ENCODE data around the gene GOLGA2.

The GOLGA2 gene

DNA sequence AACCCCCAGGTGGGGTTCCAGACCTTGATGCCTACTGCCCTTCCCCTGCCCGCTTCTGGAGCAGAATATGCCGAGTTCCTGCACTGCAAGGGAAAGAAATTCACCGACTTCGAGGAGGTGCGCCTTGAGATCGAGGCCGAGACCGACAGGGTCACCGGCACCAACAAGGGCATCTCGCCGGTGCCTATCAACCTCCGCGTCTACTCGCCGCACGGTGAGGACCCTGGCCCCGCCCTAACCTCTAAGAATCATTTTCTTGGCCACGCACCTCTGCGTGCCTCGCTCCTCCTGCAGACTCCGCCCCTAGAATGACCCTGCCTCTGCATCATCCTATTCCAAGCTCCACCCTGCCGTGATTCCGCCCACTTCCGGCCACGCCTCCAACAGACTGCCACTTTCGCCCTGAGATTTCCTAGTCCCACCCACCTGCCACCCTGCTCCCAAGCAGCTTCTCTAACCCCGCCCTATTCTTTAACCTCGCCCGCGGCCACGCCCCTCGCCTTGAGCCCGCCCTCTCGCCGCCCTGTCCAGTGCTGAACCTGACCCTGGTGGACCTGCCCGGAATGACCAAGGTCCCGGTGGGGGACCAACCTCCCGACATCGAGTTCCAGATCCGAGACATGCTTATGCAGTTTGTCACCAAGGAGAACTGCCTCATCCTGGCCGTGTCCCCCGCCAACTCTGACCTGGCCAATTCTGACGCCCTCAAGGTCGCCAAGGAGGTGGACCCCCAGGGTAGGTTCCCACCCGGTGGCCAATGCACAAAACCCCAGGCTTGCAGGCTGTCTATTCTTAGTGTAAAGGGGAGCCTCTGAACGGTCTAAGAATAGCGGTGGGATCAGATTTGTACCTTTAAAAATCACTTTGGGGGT lies 57.1 kb downstream of the GOLGA2 start:
- Histone ChIP-seq H3K9ac (ENCODE audit: low read length) (peak overlapping the region; percentile 36; the same call in 1 of the 2 replicates), H3K79me2 (ENCODE audit: insufficient read depth, low read length) (no peaks in the 10 kb centered on the region), H4K20me1 (ENCODE audit: low read depth, low read length) (no peaks in the 10 kb centered on the region), H3K4me2 (ENCODE audit: low read depth, low read length, poor library complexity, severe bottlenecking) (peak overlapping the region; percentile 54), H3K9me3 (ENCODE audit: insufficient read depth, low read length) (no peaks in the 10 kb centered on the region), H3K36me3 (ENCODE audit: low read length) (no peaks in the 10 kb centered on the region), H3K4me3 (ENCODE audit: insufficient read depth, low read length, poor library complexity, severe bottlenecking) (peak overlapping the region; percentile 45), H3K27me3 (ENCODE audit: low read length) (no peaks in the 10 kb centered on the region), H2AFZ (ENCODE audit: low read depth, low read length, severe bottlenecking) (peak overlapping the region; percentile 33), H3K9me2 (replicated peaks; ENCODE audit: insufficient read depth, low read length) (no peaks in the 10 kb centered on the region), H3F3A (ENCODE audit: insufficient read depth) (no peaks in the 10 kb centered on the region), H3K27ac (ENCODE audit: low read depth, low read length) (no peak overlapping the region)
- TF ChIP-seq EZH2phosphoT487 (conservative IDR thresholded peaks at IDR 0.05; ENCODE audit: low read length): no peak
- TF ChIP-seq, protein P1, sequence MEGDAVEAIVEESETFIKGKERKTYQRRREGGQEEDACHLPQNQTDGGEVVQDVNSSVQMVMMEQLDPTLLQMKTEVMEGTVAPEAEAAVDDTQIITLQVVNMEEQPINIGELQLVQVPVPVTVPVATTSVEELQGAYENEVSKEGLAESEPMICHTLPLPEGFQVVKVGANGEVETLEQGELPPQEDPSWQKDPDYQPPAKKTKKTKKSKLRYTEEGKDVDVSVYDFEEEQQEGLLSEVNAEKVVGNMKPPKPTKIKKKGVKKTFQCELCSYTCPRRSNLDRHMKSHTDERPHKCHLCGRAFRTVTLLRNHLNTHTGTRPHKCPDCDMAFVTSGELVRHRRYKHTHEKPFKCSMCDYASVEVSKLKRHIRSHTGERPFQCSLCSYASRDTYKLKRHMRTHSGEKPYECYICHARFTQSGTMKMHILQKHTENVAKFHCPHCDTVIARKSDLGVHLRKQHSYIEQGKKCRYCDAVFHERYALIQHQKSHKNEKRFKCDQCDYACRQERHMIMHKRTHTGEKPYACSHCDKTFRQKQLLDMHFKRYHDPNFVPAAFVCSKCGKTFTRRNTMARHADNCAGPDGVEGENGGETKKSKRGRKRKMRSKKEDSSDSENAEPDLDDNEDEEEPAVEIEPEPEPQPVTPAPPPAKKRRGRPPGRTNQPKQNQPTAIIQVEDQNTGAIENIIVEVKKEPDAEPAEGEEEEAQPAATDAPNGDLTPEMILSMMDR (IDR thresholded peaks at IDR 0.05; ENCODE audit: insufficient read depth, low read length, poor library complexity, severe bottlenecking): no peak

DNA sequence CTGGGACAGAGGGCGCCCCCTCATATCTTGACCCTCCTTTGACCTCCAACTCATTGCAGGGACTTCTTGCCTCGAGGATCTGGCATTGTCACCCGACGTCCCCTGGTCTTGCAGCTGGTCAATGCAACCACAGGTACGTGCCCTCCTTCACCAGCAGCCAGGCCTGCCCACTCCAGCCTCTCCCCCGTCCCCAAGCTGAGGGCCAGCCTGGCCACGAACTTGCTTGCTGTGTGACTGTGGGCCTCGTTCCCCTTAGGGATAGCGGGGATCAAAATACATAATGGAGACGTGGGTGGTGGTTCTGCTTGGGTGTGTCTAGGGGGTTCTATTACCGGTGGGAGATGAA lies 57.7 kb downstream of the GOLGA2 start:
- H3K9me2 ChIP-seq (replicated peaks; ENCODE audit: insufficient read depth, low read length): no peaks in the 10 kb centered on the region
- H4K20me1 ChIP-seq (ENCODE audit: low read depth, low read length): no peaks in the 10 kb centered on the region
- TF ChIP-seq, protein P1 (IDR thresholded peaks at IDR 0.05; ENCODE audit: insufficient read depth, low read length, poor library complexity, severe bottlenecking): no peak
- TF ChIP-seq EZH2phosphoT487 (conservative IDR thresholded peaks at IDR 0.05; ENCODE audit: low read length): no peak
- no peaks in the 10 kb centered on the region for H3K36me3 ChIP-seq (ENCODE audit: low read length)
- peak overlapping the region; percentile 54 for H3K4me2 ChIP-seq (ENCODE audit: low read depth, low read length, poor library complexity, severe bottlenecking)
- H3K4me3 ChIP-seq (ENCODE audit: insufficient read depth, low read length, poor library complexity, severe bottlenecking): peak overlapping the region; percentile 45
- H2AFZ ChIP-seq (ENCODE audit: low read depth, low read length, severe bottlenecking): peak overlapping the region; percentile 33
- no peaks in the 10 kb centered on the region for H3K27me3 ChIP-seq (ENCODE audit: low read length)
- H3K9me3 ChIP-seq (ENCODE audit: insufficient read depth, low read length): no peaks in the 10 kb centered on the region
- H3K79me2 ChIP-seq (ENCODE audit: insufficient read depth, low read length): no peaks in the 10 kb centered on the region
- H3K9ac ChIP-seq (ENCODE audit: low read length): peak overlapping the region; percentile 36; the same call in 1 of the 2 replicates
- no peaks in the 10 kb centered on the region for H3F3A ChIP-seq (ENCODE audit: insufficient read depth)
- no peak overlapping the region for H3K27ac ChIP-seq (ENCODE audit: low read depth, low read length)

DNA sequence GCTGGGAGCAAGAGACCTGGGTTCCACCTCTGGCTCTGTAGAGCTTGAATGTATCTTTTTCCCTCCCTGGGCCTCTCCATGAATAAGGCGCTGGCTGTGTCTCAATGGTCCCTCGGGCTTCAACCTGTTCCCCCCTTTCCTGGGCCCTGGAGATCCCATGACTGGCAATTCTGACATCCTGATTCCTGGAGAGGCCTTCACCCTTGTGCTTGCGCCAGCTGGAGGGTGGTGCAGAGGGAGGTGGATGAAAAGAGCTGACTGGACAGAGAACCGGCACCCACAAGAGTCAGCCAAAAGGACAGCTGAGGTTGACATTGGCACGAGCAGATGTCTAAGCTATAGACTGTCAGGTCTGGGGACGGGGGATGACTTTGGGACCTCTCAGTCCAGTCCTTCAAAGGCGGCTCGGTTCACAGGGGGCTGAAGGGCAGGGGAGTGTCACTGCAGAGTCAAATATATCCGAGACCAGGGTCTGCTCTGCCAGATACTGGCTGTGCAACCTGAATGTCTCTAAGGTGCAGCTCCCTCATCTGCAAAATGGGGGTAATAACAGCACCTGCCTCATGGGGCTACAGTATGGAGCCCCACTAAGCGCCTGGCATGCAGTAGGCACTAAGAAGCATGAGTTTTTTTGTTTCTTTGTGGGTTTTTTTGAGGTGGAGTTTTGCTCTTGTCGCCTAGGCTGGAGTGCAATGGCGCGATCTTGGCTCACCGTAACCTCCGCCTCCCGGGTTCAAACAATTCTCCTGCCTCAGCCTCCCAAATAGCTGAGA lies 58.8 kb downstream of the GOLGA2 start:
- H3K9me3 ChIP-seq (ENCODE audit: insufficient read depth, low read length): no peaks in the 10 kb centered on the region
- H3K4me2 ChIP-seq (ENCODE audit: low read depth, low read length, poor library complexity, severe bottlenecking): no peak overlapping the region
- H3K27me3 ChIP-seq (ENCODE audit: low read length): no peaks in the 10 kb centered on the region
- no peak overlapping the region for H3K4me3 ChIP-seq (ENCODE audit: insufficient read depth, low read length, poor library complexity, severe bottlenecking)
- TF ChIP-seq, protein P1 (IDR thresholded peaks at IDR 0.05; ENCODE audit: insufficient read depth, low read length, poor library complexity, severe bottlenecking): no peak
- no peak for TF ChIP-seq EZH2phosphoT487 (conservative IDR thresholded peaks at IDR 0.05; ENCODE audit: low read length)
- no peak overlapping the region for H3K27ac ChIP-seq (ENCODE audit: low read depth, low read length)
- H3K9ac ChIP-seq (ENCODE audit: low read length): no peak overlapping the region
- no peaks in the 10 kb centered on the region for H3F3A ChIP-seq (ENCODE audit: insufficient read depth)
- H4K20me1 ChIP-seq (ENCODE audit: low read depth, low read length): no peaks in the 10 kb centered on the region
- H2AFZ ChIP-seq (ENCODE audit: low read depth, low read length, severe bottlenecking): no peak overlapping the region
- no peaks in the 10 kb centered on the region for H3K79me2 ChIP-seq (ENCODE audit: insufficient read depth, low read length)
- no peaks in the 10 kb centered on the region for H3K36me3 ChIP-seq (ENCODE audit: low read length)
- H3K9me2 ChIP-seq (replicated peaks; ENCODE audit: insufficient read depth, low read length): no peaks in the 10 kb centered on the region

Data from SU-DHL-6 (cell line).